Urothelium cell line (cell line): ENCODE data around the gene ZNF691.
"Not testable (repeated sequence)": the region's sequence is repeated elsewhere in the genome, so short reads cannot be mapped to it uniquely, and the experiment has no call there.

Experiments used
- DNase-seq: peaks from one replicate; pipeline ENCODE4 v3.0.0; 2011; ENCODE audit warnings: low spot score, mixed read lengths
- FAIRE-seq: peaks from 2 replicates; lab custom pipeline; 2011; peaks lifted over from hg19 to GRCh38; lab: Jason Lieb, UNC

The ZNF691 gene

GRCh38 chr1:42853116-42853884 lies 6.9 kb downstream of the ZNF691 start:
- FAIRE-seq: no peak
- DNase-seq: no peak

GRCh38 chr1:42856554-42856953 lies 10.1 kb downstream of the ZNF691 start:
- DNase-seq, FAIRE-seq: not testable (repeated sequence)

DNA sequence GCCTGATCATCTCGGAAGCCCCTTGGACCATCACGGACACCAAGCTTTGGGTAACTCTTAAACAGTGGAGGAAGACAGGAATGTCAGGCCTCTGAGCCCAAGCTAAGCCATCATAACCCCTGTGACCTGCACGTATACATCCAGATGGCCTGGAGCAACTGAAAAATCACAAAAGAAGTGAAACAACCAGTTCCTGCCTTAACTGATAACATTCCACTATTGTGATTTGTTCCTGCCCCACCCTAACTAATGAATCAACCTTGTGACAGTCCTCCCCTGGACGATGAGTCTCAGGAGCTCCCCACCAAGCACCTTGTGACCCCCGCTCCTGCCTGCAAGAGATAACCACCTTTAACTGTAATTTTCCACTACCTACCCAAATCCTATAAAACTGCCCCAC lies 13.0 kb downstream of the ZNF691 start:
- not testable (repeated sequence) for FAIRE-seq, DNase-seq

GRCh38 chr1:42860339-42861013 lies 14.1 kb downstream of the ZNF691 start:
- FAIRE-seq (no peak), DNase-seq (no peak)

GRCh38 chr1:42861014-42861399 lies 14.6 kb downstream of the ZNF691 start:
- FAIRE-seq: no peak
- no peak for DNase-seq

DNA sequence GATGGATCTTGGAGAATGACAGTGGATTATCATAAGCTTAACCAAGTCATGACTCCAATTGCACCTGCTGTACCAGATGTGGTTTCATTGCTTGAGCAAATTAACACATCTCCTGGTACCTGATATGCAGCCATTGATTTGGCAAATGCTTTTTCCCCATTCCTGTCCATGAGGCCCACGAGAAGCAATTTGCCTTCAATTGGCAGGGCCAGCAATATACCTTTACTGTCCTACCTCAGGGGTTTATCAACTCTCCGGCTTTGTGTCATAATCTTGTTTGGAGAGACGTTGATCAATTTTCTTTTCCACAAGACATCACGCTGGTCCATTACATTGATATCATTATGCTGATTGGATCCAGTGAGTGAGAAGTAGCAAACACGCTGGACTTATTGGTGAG lies 20.1 kb downstream of the ZNF691 start:
- FAIRE-seq (peak; percentile 23), DNase-seq (no peak)

- not testable (repeated sequence) for FAIRE-seq, DNase-seq
Observed at GRCh38 chr1:42868466-42868865, 22.1 kb downstream of the ZNF691 start.

- not testable (repeated sequence) for DNase-seq, FAIRE-seq
Observed at GRCh38 chr1:42869254-42869653, 22.8 kb downstream of the ZNF691 start.

- not testable (repeated sequence) for DNase-seq, FAIRE-seq
Observed at GRCh38 chr1:42869751-42870150, 23.3 kb downstream of the ZNF691 start.

- DNase-seq, FAIRE-seq: not testable (repeated sequence)
Observed at GRCh38 chr1:42873108-42873507, 26.7 kb downstream of the ZNF691 start.

DNA sequence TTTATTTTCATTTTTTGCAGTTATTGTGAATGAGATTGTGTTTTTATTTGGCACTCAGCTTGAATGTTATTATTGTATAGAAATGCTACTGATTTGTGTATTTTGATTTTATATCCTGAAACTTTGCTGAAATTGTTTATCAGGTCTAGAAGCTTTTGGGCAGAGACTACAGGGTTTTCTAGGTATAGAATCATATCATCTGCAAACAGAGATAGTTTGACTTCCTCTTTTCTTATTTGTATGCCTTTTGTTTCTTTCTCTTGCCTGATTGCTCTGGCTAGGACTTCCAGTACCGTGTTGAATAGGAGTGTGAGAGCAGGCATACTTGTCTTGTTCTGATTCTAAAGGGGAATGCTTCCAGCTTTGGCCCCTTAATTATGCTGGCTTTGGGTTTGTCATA lies 27.3 kb downstream of the ZNF691 start:
- DNase-seq (no peak), FAIRE-seq (no peak)

GRCh38 chr1:42876009-42876408 lies 29.6 kb downstream of the ZNF691 start:
- no peak for FAIRE-seq
- DNase-seq: no peak

- DNase-seq: no peak
- FAIRE-seq: no peak
Observed at GRCh38 chr1:42877380-42877779, 31.0 kb downstream of the ZNF691 start.

DNA sequence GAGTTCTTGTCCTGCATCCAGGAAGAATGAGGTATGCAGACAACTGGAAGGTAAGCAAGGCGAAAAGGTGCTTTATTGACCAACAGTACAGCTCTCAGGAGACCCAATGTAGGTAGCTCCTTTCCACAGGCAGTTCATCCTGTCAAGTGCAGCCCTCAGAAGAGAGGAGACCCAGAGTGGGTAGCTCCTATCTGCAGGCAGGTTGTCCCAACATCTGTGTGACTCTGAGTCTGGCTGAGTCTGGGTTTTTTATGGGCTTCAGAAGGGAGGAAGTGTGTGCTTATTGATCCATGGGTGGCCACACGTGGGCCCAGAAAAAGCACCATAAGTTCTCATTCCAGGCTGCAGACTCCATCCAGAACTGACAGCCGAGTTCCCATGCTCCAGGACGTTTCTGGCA lies 34.0 kb downstream of the ZNF691 start:
- FAIRE-seq (no peak), DNase-seq (no peak)

- FAIRE-seq: no peak
Observed at GRCh38 chr1:42886046-42886739, 39.8 kb downstream of the ZNF691 start.

DNA sequence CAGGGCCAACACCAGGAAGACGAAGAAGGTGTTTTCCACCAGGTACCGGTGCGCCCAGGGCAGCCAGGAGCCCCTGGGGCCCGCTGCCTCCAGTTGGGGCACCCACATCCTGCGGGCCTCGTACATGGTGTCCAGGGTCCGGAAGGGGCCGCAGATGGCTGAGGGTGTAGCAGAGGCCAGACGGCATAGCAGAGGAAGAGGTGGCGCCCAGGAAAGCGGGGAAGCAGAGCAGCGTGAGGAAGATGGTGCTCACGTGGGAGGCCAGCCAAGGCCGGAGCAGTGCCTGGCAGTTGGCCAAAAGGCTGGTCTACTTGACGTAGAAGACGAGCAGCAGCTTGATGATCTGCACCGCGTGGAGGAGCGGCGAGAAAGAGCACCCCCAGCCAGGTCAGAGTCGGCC lies 40.4 kb downstream of the ZNF691 start:
- no peak for DNase-seq
- FAIRE-seq: no peak

More at GRCh38 chr1:42886046-42886739, 39.8 kb downstream of the ZNF691 start:
- no peak for DNase-seq

- FAIRE-seq: no peak
- no peak for DNase-seq
Observed at GRCh38 chr1:42887366-42887765, 41.0 kb downstream of the ZNF691 start.

GRCh38 chr1:42888013-42888633 lies 41.7 kb downstream of the ZNF691 start:
- FAIRE-seq (no peak), DNase-seq (no peak)

GRCh38 chr1:42889264-42889663 lies 42.9 kb downstream of the ZNF691 start:
- no peak for DNase-seq
- FAIRE-seq: no peak

- no peak for DNase-seq
- FAIRE-seq: no peak
Observed at GRCh38 chr1:42891465-42892138, 45.2 kb downstream of the ZNF691 start.

DNA sequence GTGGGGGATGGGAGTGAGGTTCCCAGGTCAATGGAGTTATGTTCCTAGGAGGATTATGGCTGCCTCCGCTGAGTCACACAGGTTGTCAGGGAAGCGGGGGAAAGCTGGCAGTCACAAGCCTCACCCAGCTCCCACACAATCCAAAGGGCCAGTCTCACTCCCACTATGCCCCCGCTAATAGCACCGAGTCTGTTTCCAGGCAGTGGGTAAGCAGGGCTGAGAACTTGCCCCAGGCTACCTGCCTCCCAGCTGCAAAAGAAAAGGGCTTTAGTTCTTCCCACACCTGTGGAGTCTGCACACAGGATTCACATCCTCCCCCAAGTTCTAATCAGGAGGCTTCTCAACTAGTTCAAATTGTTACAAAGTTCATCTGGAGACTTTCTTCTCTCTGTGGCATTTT lies 53.5 kb downstream of the ZNF691 start:
- not testable (repeated sequence) for FAIRE-seq, DNase-seq
